Muscle layer of colon (tissue), 2 donors: ENCODE results near the gene NFYA.

Experiments
- H3K27ac ChIP-seq: one replicate; pipeline ENCODE4 v1.7.0; 2013; ENCODE audit warnings: low read depth, mild to moderate bottlenecking, low read length, moderate library complexity
- H3K27me3 ChIP-seq, 2 donors: one replicate each; pipeline ENCODE4 v1.7.0; 2013; ENCODE audit warnings: low read length in 2 of 2, mild to moderate bottlenecking in 2 of 2; ENCODE audit not compliant: insufficient read depth in 2 of 2, control insufficient read depth in 1 of 2
- H3K36me3 ChIP-seq: one replicate; pipeline ENCODE4 v1.7.0; 2013; ENCODE audit warnings: mild to moderate bottlenecking, low read length; ENCODE audit not compliant: insufficient read depth
- H3K4me1 ChIP-seq: one replicate; pipeline ENCODE4 v1.7.0; 2013; ENCODE audit warnings: mild to moderate bottlenecking, low read length; ENCODE audit not compliant: insufficient read depth
- H3K4me3 ChIP-seq, 2 donors: one replicate each; pipeline ENCODE4 v1.7.0; 2013; ENCODE audit warnings: low read length in 2 of 2, low read depth in 1 of 2, mild to moderate bottlenecking in 1 of 2, moderate library complexity in 1 of 2
- H3K9ac ChIP-seq: one replicate; pipeline ENCODE4 v1.7.0; 2013; ENCODE audit warnings: low read length
- H3K9me3 ChIP-seq: one replicate; pipeline ENCODE4 v1.7.0; 2013; ENCODE audit warnings: mild to moderate bottlenecking, low read length
- donor health status: abdominal sarcoma.
- donor health status: Adenocarcinoma of cecum.

The NFYA gene

DNA sequence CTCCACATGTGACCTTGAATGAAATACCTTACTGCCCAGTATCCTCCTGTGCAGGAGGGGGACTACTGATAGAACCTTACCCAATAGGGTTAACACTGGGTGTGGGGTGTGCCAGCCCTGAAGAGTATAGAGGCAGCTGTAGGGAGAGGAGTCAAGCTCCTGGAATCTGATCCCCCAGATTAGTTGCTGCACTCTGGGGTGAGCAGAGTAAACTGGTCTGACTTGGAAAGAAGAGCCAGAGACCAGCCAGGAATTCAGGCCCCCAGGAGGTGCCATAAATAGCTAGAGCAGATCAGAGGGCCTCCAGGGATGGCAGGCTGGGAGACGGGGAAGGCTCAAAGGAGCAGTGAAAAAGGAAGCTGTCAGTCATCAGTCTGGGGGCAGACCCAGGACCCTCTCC lies 23.3 kb upstream of the NFYA start:
- no peak overlapping the region for H3K4me3 ChIP-seq
- H3K27ac ChIP-seq = no peak overlapping the region
- H3K9me3 ChIP-seq = no peaks in the 10 kb centered on the region
- H3K27me3 ChIP-seq = no peaks in the 10 kb centered on the region
- no peaks in the 10 kb centered on the region for H3K36me3 ChIP-seq
- no peak overlapping the region for H3K9ac ChIP-seq
- peaks cover 21% of the 10 kb centered on the region for H3K4me1 ChIP-seq

GRCh38 chr6:41049955-41050354 lies 22.8 kb upstream of the NFYA start:
- H3K9ac ChIP-seq = no peak overlapping the region
- H3K4me3 ChIP-seq = no peak overlapping the region
- no peak overlapping the region for H3K27ac ChIP-seq
- H3K27me3 ChIP-seq = no peaks in the 10 kb centered on the region
- no peaks in the 10 kb centered on the region for H3K36me3 ChIP-seq
- H3K4me1 ChIP-seq = peaks cover 24% of the 10 kb centered on the region
- no peaks in the 10 kb centered on the region for H3K9me3 ChIP-seq

- H3K4me1 ChIP-seq = peaks cover 30% of the 10 kb centered on the region
- H3K9me3 ChIP-seq = no peaks in the 10 kb centered on the region
- H3K4me3 ChIP-seq = no peak overlapping the region
- H3K27me3 ChIP-seq = no peaks in the 10 kb centered on the region
- no peaks in the 10 kb centered on the region for H3K36me3 ChIP-seq
- no peak overlapping the region for H3K27ac ChIP-seq
- no peak overlapping the region for H3K9ac ChIP-seq
These were observed 22.2 kb upstream of the NFYA start for GRCh38 chr6:41050536-41050935.

DNA sequence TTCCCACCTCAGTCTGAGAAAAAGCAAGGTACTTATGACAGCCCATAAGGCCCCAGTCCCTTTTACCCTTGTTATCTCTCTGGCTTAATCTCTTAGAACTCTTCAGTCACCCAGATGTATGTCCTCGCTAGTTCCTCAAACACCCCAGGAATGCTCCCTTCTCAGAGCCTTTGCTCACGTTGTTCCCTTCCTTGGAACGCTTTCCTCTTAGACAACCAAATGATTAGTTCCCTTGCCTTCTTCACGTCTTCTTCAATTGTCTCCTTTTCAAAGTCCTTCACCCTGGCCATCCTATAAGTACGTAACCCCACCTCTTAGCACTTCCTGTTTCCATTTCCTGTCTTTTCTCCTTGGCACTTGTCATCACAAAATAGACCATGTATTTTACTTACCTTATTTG lies 20.9 kb upstream of the NFYA start:
- H3K4me3 ChIP-seq = no peak overlapping the region
- no peaks in the 10 kb centered on the region for H3K27me3 ChIP-seq
- H3K4me1 ChIP-seq = peaks cover 43% of the 10 kb centered on the region
- H3K27ac ChIP-seq = no peak overlapping the region
- H3K9me3 ChIP-seq = no peaks in the 10 kb centered on the region
- H3K9ac ChIP-seq = no peak overlapping the region
- H3K36me3 ChIP-seq = no peaks in the 10 kb centered on the region

GRCh38 chr6:41053041-41053440 lies 19.7 kb upstream of the NFYA start, which contains the start of gene APOBEC2:
TSS of gene APOBEC2 (plus strand) at chr6:41053202. CDS start at chr6:41053348, 146 bp downstream.
- Histone ChIP-seq H3K36me3 (no peaks in the 10 kb centered on the region), H3K27ac (peak within 1 kb of the TSS; percentile 38), H3K27me3 (no peaks in the 10 kb centered on the region), H3K9ac (no peak within 1 kb of the TSS), H3K4me3 (no peak within 1 kb of the TSS), H3K9me3 (no peaks in the 10 kb centered on the region), H3K4me1 (peaks cover 48% of the 10 kb centered on the region)

GRCh38 chr6:41054511-41054910 lies 18.3 kb upstream of the NFYA start:
- H3K4me3 ChIP-seq = no peak overlapping the region
- H3K9me3 ChIP-seq = no peaks in the 10 kb centered on the region
- no peaks in the 10 kb centered on the region for H3K36me3 ChIP-seq
- H3K27ac ChIP-seq = peak overlapping the region; percentile 27
- no peaks in the 10 kb centered on the region for H3K27me3 ChIP-seq
- H3K4me1 ChIP-seq = peaks cover 57% of the 10 kb centered on the region
- no peak overlapping the region for H3K9ac ChIP-seq

DNA sequence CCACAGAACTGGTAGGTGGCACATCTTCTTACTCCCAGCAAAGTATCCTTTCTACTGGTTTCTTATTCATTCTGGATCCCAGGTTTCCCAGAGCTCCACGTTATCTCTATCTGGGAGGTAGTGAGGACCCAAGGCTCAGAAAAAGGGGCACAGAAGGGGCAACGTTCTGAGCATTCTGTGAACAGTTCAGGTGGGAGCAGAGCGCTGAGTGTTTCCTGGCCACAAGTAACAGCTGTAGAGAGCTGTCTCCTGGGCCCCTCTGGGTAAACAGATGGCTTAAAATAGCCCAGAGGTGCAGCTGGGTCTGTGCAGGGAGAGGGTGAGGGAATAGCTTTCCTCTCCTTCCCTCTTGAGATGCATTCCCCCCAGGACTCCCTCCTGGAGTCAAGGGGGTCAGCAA lies 17.6 kb upstream of the NFYA start:
- Histone ChIP-seq H3K4me1 (peaks cover 56% of the 10 kb centered on the region), H3K27ac (peak overlapping the region; percentile 27), H3K27me3 (no peaks in the 10 kb centered on the region), H3K36me3 (no peaks in the 10 kb centered on the region), H3K4me3 (no peak overlapping the region), H3K9ac (no peak overlapping the region), H3K9me3 (no peaks in the 10 kb centered on the region)

DNA sequence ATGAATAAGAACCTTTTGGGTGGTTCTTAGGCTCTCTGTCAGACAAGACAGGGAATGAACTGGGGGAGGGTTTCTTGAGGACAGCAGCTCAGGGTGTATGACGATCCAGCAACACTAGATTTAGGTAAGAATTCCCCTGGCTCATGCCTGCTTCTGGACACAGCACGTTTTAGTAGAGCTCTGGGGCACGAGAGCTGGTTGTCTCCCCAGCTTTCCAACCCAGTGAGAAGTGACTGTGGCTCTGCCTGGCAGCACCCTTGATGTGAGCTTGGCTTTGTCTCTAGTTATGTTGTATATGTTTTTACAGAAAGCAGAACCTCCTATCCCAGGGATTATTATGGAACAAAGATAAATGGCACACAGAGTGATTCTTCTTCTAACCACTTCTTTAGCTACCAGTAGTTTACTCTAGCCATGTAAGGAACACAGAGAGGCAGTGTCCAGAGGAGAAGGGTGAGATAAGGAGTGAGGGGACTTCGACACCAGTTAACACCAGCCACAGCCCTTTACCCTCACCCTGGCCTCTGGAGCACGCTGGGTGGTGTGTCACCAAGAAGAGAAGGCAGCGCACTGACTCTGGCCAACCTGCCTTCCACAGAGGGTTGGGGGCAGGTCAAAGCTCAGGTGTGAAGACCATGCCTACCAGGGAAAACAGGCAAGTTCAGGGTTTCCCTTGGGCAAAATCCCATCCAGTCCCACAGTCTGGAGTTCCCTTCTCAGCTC lies 15.8 kb upstream of the NFYA start:
- Histone ChIP-seq H3K9me3 (no peaks in the 10 kb centered on the region), H3K4me3 (no peak overlapping the region), H3K4me1 (peaks cover 56% of the 10 kb centered on the region), H3K27ac (peak overlapping the region; percentile 67), H3K9ac (no peak overlapping the region), H3K36me3 (no peaks in the 10 kb centered on the region), H3K27me3 (no peaks in the 10 kb centered on the region)

DNA sequence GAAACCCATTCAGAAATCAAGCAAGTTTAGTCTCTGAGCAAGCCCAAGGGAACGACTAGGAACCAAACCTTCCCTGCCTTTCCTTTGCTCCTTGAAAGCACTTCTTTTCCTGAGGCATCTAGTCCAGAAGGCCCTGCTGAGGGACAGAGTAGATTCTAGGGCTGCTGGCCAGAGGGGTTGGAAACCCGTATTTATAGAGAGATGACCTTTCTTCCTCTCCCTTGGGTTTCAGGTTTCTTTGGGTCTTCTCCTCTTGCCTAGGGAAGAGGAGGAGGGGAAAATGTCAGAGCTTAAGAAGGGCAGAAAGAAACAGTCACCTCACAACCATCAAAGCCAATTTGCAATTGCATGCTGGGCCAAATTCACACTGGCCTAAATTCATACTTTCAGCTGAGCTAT lies 14.0 kb upstream of the NFYA start:
- Histone ChIP-seq H3K27me3 (no peaks in the 10 kb centered on the region), H3K27ac (peak overlapping the region; percentile 0), H3K36me3 (no peaks in the 10 kb centered on the region), H3K4me1 (peaks cover 40% of the 10 kb centered on the region), H3K9ac (no peak overlapping the region), H3K9me3 (no peaks in the 10 kb centered on the region), H3K4me3 (no peak overlapping the region)

- Histone ChIP-seq H3K9me3 (no peaks in the 10 kb centered on the region), H3K4me3 (no peak overlapping the region), H3K4me1 (peaks cover 40% of the 10 kb centered on the region), H3K27me3 (no peaks in the 10 kb centered on the region), H3K27ac (no peak overlapping the region), H3K9ac (no peak overlapping the region), H3K36me3 (no peaks in the 10 kb centered on the region)
These were observed 13.2 kb upstream of the NFYA start for GRCh38 chr6:41059556-41059955.

DNA sequence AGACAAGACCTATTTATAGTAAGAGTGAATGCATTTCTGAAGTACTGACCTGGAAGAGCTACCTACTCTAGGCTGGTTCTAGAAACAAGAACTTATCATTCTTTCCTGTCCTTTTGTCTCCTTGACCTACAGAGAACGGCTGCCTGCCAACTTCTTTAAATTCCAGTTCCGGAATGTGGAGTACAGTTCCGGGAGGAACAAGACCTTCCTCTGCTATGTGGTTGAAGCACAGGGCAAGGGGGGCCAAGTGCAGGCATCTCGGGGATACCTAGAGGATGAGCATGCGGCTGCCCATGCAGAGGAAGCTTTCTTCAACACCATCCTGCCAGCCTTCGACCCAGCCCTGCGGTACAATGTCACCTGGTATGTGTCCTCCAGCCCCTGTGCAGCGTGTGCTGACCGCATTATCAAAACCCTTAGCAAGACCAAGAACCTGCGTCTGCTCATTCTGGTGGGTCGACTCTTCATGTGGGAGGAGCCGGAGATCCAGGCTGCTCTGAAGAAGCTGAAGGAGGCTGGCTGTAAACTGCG lies 11.5 kb upstream of the NFYA start:
- Histone ChIP-seq H3K4me3 (no peak overlapping the region), H3K9me3 (no peaks in the 10 kb centered on the region), H3K9ac (no peak overlapping the region), H3K27me3 (no peaks in the 10 kb centered on the region), H3K4me1 (peaks cover 24% of the 10 kb centered on the region), H3K36me3 (no peaks in the 10 kb centered on the region), H3K27ac (no peak overlapping the region)

- Histone ChIP-seq H3K4me1 (peaks cover 21% of the 10 kb centered on the region), H3K4me3 (no peak overlapping the region), H3K27ac (no peak overlapping the region), H3K36me3 (peaks cover 1% of the 10 kb centered on the region), H3K9ac (no peak overlapping the region), H3K27me3 (no peaks in the 10 kb centered on the region), H3K9me3 (no peaks in the 10 kb centered on the region)
These were observed 10.7 kb upstream of the NFYA start for GRCh38 chr6:41062056-41062455.
